HEK293 (cell line): ENCODE results near the gene CYP39A1.

Experiments
- CTCF ChIA-PET: fragments of 350-600 bp; formaldehyde crosslinking; extraction: SDS; loops from one replicate; lab custom pipeline; 2021; ENCODE audit warnings: antibody characterized with exemption; lab: Yijun Ruan, JAX
- POLR2A ChIA-PET: fragments of 300-600 bp; formaldehyde crosslinking; extraction: SDS; loops from one replicate; lab custom pipeline; 2020; ENCODE audit warnings: antibody characterized with exemption, inconsistent platforms; lab: Yijun Ruan, JAX
- H3K27ac ChIP-seq: fragments of 200-500 bp; sonication (Bioruptor generic); 2 replicates; pipeline ENCODE4 v1.5.1; 2014; ENCODE audit warnings: low read depth, low read length, control low read depth, inconsistent platforms; ENCODE audit errors: extremely low read depth
- H3K36me3 ChIP-seq, 2 experiments: fragments of 200-500 bp in 1 of 2; sonication (Bioruptor generic) in 1 of 2; 1 replicate in 1 of 2; 2 replicates in 1 of 2; pipeline ENCODE4 v1.5.1; 2014 to 2017; ENCODE audit warnings: inconsistent platforms in 2 of 2, low read length in 2 of 2; ENCODE audit not compliant: control insufficient read depth in 2 of 2, insufficient read depth in 1 of 2
- H3K4me1 ChIP-seq: fragments of 200-500 bp; sonication (Bioruptor generic); 2 replicates; pipeline ENCODE4 v1.5.1; 2014; ENCODE audit warnings: mild to moderate bottlenecking, low read length, inconsistent platforms; ENCODE audit not compliant: control insufficient read depth, insufficient read depth
- H3K4me3 ChIP-seq: 2 replicates; pipeline ENCODE4 v1.5.1; 2011; ENCODE audit warnings: low read depth, mild to moderate bottlenecking, control low read depth, low read length, moderate library complexity
- H3K9me3 ChIP-seq: fragments of 200-500 bp; sonication (Bioruptor generic); 2 replicates; pipeline ENCODE4 v1.5.1; 2014; ENCODE audit warnings: low read depth, low read length, inconsistent platforms; ENCODE audit not compliant: control insufficient read depth, insufficient read depth
- EGR2 ChIP-seq: fragments of 450-650 bp; formaldehyde crosslinking; IDR thresholded peaks from 2 replicates; pipeline ENCODE4 v1.5.1; 2016; ENCODE audit warnings: low read depth, missing biosample characterization, missing genetic modification characterization
- SCRT1 ChIP-seq: fragments of 450-650 bp; formaldehyde crosslinking; IDR thresholded peaks from 2 replicates; pipeline ENCODE4 v1.5.1; 2016; ENCODE audit warnings: missing biosample characterization, missing genetic modification characterization, borderline replicate concordance
- SCRT2 ChIP-seq: fragments of 450-650 bp; formaldehyde crosslinking; IDR thresholded peaks from 2 replicates; pipeline ENCODE4 v1.5.1; 2016; ENCODE audit warnings: missing biosample characterization, missing genetic modification characterization
- ZFHX2 ChIP-seq: fragments of 450-650 bp; formaldehyde crosslinking; conservative IDR thresholded peaks from 2 replicates; pipeline ENCODE4 v1.5.1; 2016; ENCODE audit warnings: missing biosample characterization, missing genetic modification characterization
- ZFP3 ChIP-seq: fragments of 450-650 bp; formaldehyde crosslinking; IDR thresholded peaks from 2 replicates; pipeline ENCODE4 v1.5.1; 2016; ENCODE audit warnings: low read depth, missing biosample characterization, missing genetic modification characterization
- ZNF24 ChIP-seq: fragments of 450-650 bp; formaldehyde crosslinking; IDR thresholded peaks from 2 replicates; pipeline ENCODE4 v1.5.1; 2016; ENCODE audit warnings: missing biosample characterization, missing genetic modification characterization
- ZNF26 ChIP-seq: fragments of 450-650 bp; formaldehyde crosslinking; IDR thresholded peaks from 2 replicates; pipeline ENCODE4 v1.5.1; 2016; ENCODE audit warnings: missing biosample characterization, missing genetic modification characterization
- ZNF366 ChIP-seq: fragments of 450-650 bp; formaldehyde crosslinking; conservative IDR thresholded peaks from 2 replicates; pipeline ENCODE4 v1.5.1; 2016; ENCODE audit warnings: missing biosample characterization, missing genetic modification characterization
- ZNF585B ChIP-seq: fragments of 450-650 bp; formaldehyde crosslinking; IDR thresholded peaks from 2 replicates; pipeline ENCODE4 v1.5.1; 2016; ENCODE audit warnings: missing biosample characterization, missing genetic modification characterization
- ZNF639 ChIP-seq: fragments of 450-650 bp; formaldehyde crosslinking; IDR thresholded peaks from 2 replicates; pipeline ENCODE4 v1.5.1; 2016; ENCODE audit warnings: missing biosample characterization, missing genetic modification characterization
- ZNF791 ChIP-seq: fragments of 450-650 bp; formaldehyde crosslinking; IDR thresholded peaks from 2 replicates; pipeline ENCODE4 v1.5.1; 2016; ENCODE audit warnings: missing biosample characterization, missing genetic modification characterization

Gene CYP39A1

GRCh38 chr6:46501136-46502089, 151.2 kb downstream of the CYP39A1 start:
- TF ChIP-seq ZNF24 (tag by site-specific recombination) = no peak
- no peak for TF ChIP-seq ZNF791 (tag by site-specific recombination)
- TF ChIP-seq SCRT2 (tag by site-specific recombination) = 0 out of 2 replicates have a peak, but pooled peaks have one; percentile 25
- no peak for TF ChIP-seq ZNF366 (tag by site-specific recombination)
- TF ChIP-seq ZFP3 = no peak
- TF ChIP-seq ZNF585B (tag by site-specific recombination) = no peak
- TF ChIP-seq SCRT1 = no peak
- no peak for TF ChIP-seq ZNF639
- Histone ChIP-seq H3K9me3 (no peaks in the 10 kb centered on the region), H3K4me3 (no peak overlapping the region), H3K36me3 (no peaks in the 10 kb centered on the region), H3K27ac (no peak overlapping the region), H3K4me1 (no peaks in the 10 kb centered on the region)
- ChIA-PET CTCF (interaction anchor here (0.7 to 1.3 kb wide), 4 partner anchors 8 to 375 kb away, joined by 3 to 4 read pairs (median 3); partner anchors contain the start of gene RCAN2), POLR2A (no interaction called here)

GRCh38 chr6:46500382-46500781, 152.2 kb downstream of the CYP39A1 start:
- CTCF ChIA-PET = interaction anchor here (1.2 kb wide), 1 partner anchor 9 kb away, joined by 5 read pairs; no protein-coding TSS in a partner anchor

More at GRCh38 chr6:46500382-46500781, 152.2 kb downstream of the CYP39A1 start:
- no peak overlapping the region for H3K27ac ChIP-seq
- H3K36me3 ChIP-seq = no peaks in the 10 kb centered on the region
- H3K4me3 ChIP-seq = no peak overlapping the region
- POLR2A ChIA-PET = no interaction called here
- no peaks in the 10 kb centered on the region for H3K4me1 ChIP-seq
- TF ChIP-seq ZFHX2 (tag by site-specific recombination) (peak; percentile 42), ZNF26 (tag by site-specific recombination) (no peak), EGR2 (peak; percentile 79; the same call in 1 of the 2 replicates)
- H3K9me3 ChIP-seq = no peaks in the 10 kb centered on the region
